A673 (cell line): Measurements from ENCODE around the gene DHODH.

ENCODE experiments used
- CTCF ChIP-seq: fragments of 300-800, 200-600 bp; sonication (generic); conservative IDR thresholded peaks from 2 replicates; pipeline ENCODE4 v1.5.1; 2017; ENCODE audit warnings: low read depth, mild to moderate bottlenecking, antibody characterized with exemption, low read length, moderate library complexity, mixed read lengths
- EZH2 ChIP-seq: fragments of 200-600 bp; sonication (generic); IDR thresholded peaks from 2 replicates; pipeline ENCODE4 v1.6.1; 2017; ENCODE audit warnings: borderline replicate concordance, low read depth, mild to moderate bottlenecking, mixed read lengths, antibody characterized with exemption, low read length; ENCODE audit not compliant: poor library complexity, severe bottlenecking

GRCh38 chr16:72013389-72013788 lies 4.8 kb downstream of the DHODH start:
- no peak for TF ChIP-seq CTCF
- TF ChIP-seq EZH2 = no peak
